Endothelial cell of umbilical vein (primary cell): ENCODE data around the gene BEST2. TPM values are rescaled to one million over a fixed set of nuclear protein-coding genes. Genes with fewer than 3 reads are reported as not detected.

Source experiments
- BruUV-seq: library from RNA; stranded (reverse); fragments of 400-500 nt; replicated peaks from 2 replicates; lab custom pipeline; 2021; lab: Mats Ljungman, UMichigan
- CTCF ChIA-PET: fragments of 300-600, 350-600 bp; sonication (Branson Sonifier 250); formaldehyde crosslinking; loops from one replicate; lab custom pipeline; 2021; ENCODE audit warnings: antibody characterized with exemption, inconsistent platforms; lab: Charles Lee
- POLR2A ChIA-PET: fragments of 300-600, 350-600 bp; sonication (Branson Sonifier 250); formaldehyde crosslinking; loops from one replicate; lab custom pipeline; 2021; ENCODE audit warnings: antibody characterized with exemption, inconsistent platforms; lab: Charles Lee
- DNase-seq: peaks from one replicate; pipeline ENCODE4 v3.0.0-alpha.2; 2011; ENCODE audit warnings: low read depth, low spot score
- FAIRE-seq: peaks from 2 replicates; lab custom pipeline; 2011; peaks lifted over from hg19 to GRCh38; lab: Jason Lieb, UNC
- H2AFZ ChIP-seq: 2 replicates; pipeline ENCODE4 v1.6.0; 2012; ENCODE audit warnings: low read depth, low read length, control low read depth, inconsistent platforms
- H3K27ac ChIP-seq: 2 replicates; pipeline ENCODE4 v1.5.1; 2011; ENCODE audit warnings: low read depth, mild to moderate bottlenecking, control low read depth, low read length, moderate library complexity; ENCODE audit not compliant: insufficient read depth
- H3K27me3 ChIP-seq, 2 experiments: 2 replicates each; pipeline versions ENCODE4 v1.6.0 to v1.6.1; 2011; ENCODE audit warnings: low read length in 2 of 2, mixed read lengths in 1 of 2; ENCODE audit not compliant: control insufficient read depth in 2 of 2, insufficient read depth in 2 of 2
- H3K36me3 ChIP-seq, 2 experiments: 2 replicates in 1 of 2; 3 replicates in 1 of 2; pipeline ENCODE4 v1.5.1; 2011; ENCODE audit warnings: low read length in 2 of 2, mild to moderate bottlenecking in 1 of 2, moderate library complexity in 1 of 2; ENCODE audit not compliant: control insufficient read depth in 2 of 2, insufficient read depth in 2 of 2; ENCODE audit errors: extremely low read depth in 1 of 2
- H3K4me1 ChIP-seq: 3 replicates; pipeline ENCODE4 v1.5.1; 2011; ENCODE audit warnings: mild to moderate bottlenecking, low read length; ENCODE audit not compliant: control insufficient read depth, insufficient read depth; ENCODE audit errors: extremely low read depth
- H3K4me2 ChIP-seq: 2 replicates; pipeline ENCODE4 v1.6.1; 2011; ENCODE audit warnings: low read length, control low read depth, mixed read lengths; ENCODE audit not compliant: insufficient read depth
- H3K4me3 ChIP-seq, 3 experiments: fragments of 200-600 bp in 1 of 3; sonication (generic), shearing (Covaris generic) in 1 of 3; replicated peaks in 1 of 3; 2 replicates each; pipeline ENCODE4 v1.5.1; 2011 to 2016; ENCODE audit warnings: control low read depth in 3 of 3, low read length in 3 of 3, mild to moderate bottlenecking in 2 of 3, inconsistent platforms in 1 of 3, low read depth in 1 of 3, moderate library complexity in 1 of 3; ENCODE audit not compliant: insufficient read depth in 1 of 3
- H3K79me2 ChIP-seq: 2 replicates; pipeline ENCODE4 v1.6.0; 2012; ENCODE audit warnings: low read length, inconsistent platforms; ENCODE audit not compliant: control insufficient read depth, insufficient read depth
- H3K9ac ChIP-seq: replicated peaks from 2 replicates; pipeline ENCODE3; 2011; ENCODE audit warnings: low read length, control low read depth; ENCODE audit not compliant: insufficient read depth; ENCODE audit errors: extremely low read depth
- H3K9me1 ChIP-seq: replicated peaks from 3 replicates; pipeline ENCODE4 v1.6.0; 2011; ENCODE audit warnings: mild to moderate bottlenecking, low read length; ENCODE audit not compliant: control insufficient read depth, insufficient read depth; ENCODE audit errors: extremely low read depth
- H3K9me3 ChIP-seq: replicated peaks from 2 replicates; pipeline ENCODE4 v1.5.1; 2012; ENCODE audit warnings: low read length, inconsistent platforms; ENCODE audit not compliant: control insufficient read depth, insufficient read depth
- H4K20me1 ChIP-seq: replicated peaks from 2 replicates; pipeline ENCODE3; 2011; ENCODE audit warnings: mild to moderate bottlenecking, low read length; ENCODE audit not compliant: control insufficient read depth, insufficient read depth; ENCODE audit errors: extremely low read depth
- EZH2 ChIP-seq: IDR thresholded peaks from 2 replicates; pipeline ENCODE4 v1.6.1; 2012; ENCODE audit warnings: borderline replicate concordance, low read depth, mild to moderate bottlenecking, moderate library complexity, low read length, inconsistent platforms; ENCODE audit not compliant: severe bottlenecking
- FOS ChIP-seq: IDR thresholded peaks from 2 replicates; pipeline ENCODE4 v1.6.1; 2011; ENCODE audit warnings: mild to moderate bottlenecking, low read length, moderate library complexity, borderline replicate concordance; ENCODE audit not compliant: insufficient read depth
- JUN ChIP-seq: IDR thresholded peaks from 2 replicates; pipeline ENCODE4 v1.6.1; 2011; ENCODE audit warnings: borderline replicate concordance, low read depth; ENCODE audit not compliant: insufficient read length, insufficient read depth
- MYC ChIP-seq: IDR thresholded peaks from one replicate; pipeline ENCODE4 v1.6.1; 2011; ENCODE audit warnings: mild to moderate bottlenecking, low read depth, low read length
- POLR2A ChIP-seq: IDR thresholded peaks from 2 replicates; pipeline ENCODE4 v1.6.1; 2012; ENCODE audit warnings: low read depth, mild to moderate bottlenecking, control low read depth, low read length
- POLR2AphosphoS5 ChIP-seq: IDR thresholded peaks from 2 replicates; pipeline ENCODE4 v1.6.1; 2012; ENCODE audit warnings: low read depth, mild to moderate bottlenecking, control low read depth, low read length, moderate library complexity; ENCODE audit not compliant: insufficient read depth
- dilution Hi-C: fragments of 300-500 bp; cut with MboI; formaldehyde crosslinking; loops from one replicate; pipeline ENCODE4 v1.15.0; 2019; ENCODE audit warnings: low sequenced_read_pairs; ENCODE audit not compliant: extremely low pct_ligation_motif_present
- intact Hi-C: fragments of 100-400 bp; cut with micrococcal nuclease; formaldehyde crosslinking; loops from one replicate; pipeline ENCODE4 v1.10.0; 2022
- polyA plus RNA-seq, 4 experiments: library from polyadenylated mRNA; depleted of rRNA in 3 of 4; stranded (reverse) in 3 of 4; unstranded in 1 of 4; fragments of >200 nt; gene quantifications; 2 replicates each; pipeline versions ENCODE4 v1.2.1 to v1.2.3, GENCODE V29; 2011 to 2012; ENCODE audit warnings: missing spikeins in 1 of 4
- total RNA-seq: library from RNA; stranded (reverse); gene quantifications from 2 replicates; pipeline ENCODE4 v1.2.3, GENCODE V29; 2021

Gene BEST2
- total and polyA plus RNA-seq, 2 donors (not counting 3 experiments of a cell fraction or from before 2014, with no cell fraction given): not detected

- peak overlapping the region; percentile 66 for H3K9ac ChIP-seq
- H3K9me1 ChIP-seq: no peaks in the 10 kb centered on the region
- CTCF ChIA-PET: interaction anchor here (0.9 to 4.7 kb wide), 4 partner anchors 11 to 29 kb away, joined by 3 to 48 read pairs (median 8); no protein-coding TSS in a partner anchor
- intact Hi-C loops: loop anchor here (10.0 kb wide), 1 partner anchor 146 kb away; the partner anchor contains the start of genes CALR and FARSA
- dilution Hi-C loops: no loop called here
- H3K79me2 ChIP-seq: peaks cover 14% of the 10 kb centered on the region
- DNase-seq (peak; percentile 28), FAIRE-seq (peak; percentile 60)
- H3K27me3 ChIP-seq: no peaks in the 10 kb centered on the region
- peak overlapping the region; percentile 12 for H2AFZ ChIP-seq
- BruUV-seq: no TSS peak
- no peaks in the 10 kb centered on the region for H3K9me3 ChIP-seq
- POLR2A ChIA-PET: interaction anchor here (1.1 to 1.4 kb wide), 2 partner anchors 11 to 29 kb away, joined by 3 to 4 read pairs; no protein-coding TSS in a partner anchor
- TF ChIP-seq POLR2A: no peak
- TF ChIP-seq EZH2: no peak
- no peak for TF ChIP-seq MYC
- no peak for TF ChIP-seq POLR2AphosphoS5
- no peaks in the 10 kb centered on the region for H3K36me3 ChIP-seq
- H4K20me1 ChIP-seq: no peaks in the 10 kb centered on the region
- peak overlapping the region; percentile 61 for H3K4me2 ChIP-seq
- H3K4me1 ChIP-seq: peaks cover 35% of the 10 kb centered on the region
- peak overlapping the region; percentile 65 for H3K27ac ChIP-seq
- H3K4me3 ChIP-seq: peak overlapping the region in 1 of 3 experiments; percentile 37
Observed at GRCh38 chr19:12789098-12789903, 37.7 kb downstream of the BEST2 start.

DNA sequence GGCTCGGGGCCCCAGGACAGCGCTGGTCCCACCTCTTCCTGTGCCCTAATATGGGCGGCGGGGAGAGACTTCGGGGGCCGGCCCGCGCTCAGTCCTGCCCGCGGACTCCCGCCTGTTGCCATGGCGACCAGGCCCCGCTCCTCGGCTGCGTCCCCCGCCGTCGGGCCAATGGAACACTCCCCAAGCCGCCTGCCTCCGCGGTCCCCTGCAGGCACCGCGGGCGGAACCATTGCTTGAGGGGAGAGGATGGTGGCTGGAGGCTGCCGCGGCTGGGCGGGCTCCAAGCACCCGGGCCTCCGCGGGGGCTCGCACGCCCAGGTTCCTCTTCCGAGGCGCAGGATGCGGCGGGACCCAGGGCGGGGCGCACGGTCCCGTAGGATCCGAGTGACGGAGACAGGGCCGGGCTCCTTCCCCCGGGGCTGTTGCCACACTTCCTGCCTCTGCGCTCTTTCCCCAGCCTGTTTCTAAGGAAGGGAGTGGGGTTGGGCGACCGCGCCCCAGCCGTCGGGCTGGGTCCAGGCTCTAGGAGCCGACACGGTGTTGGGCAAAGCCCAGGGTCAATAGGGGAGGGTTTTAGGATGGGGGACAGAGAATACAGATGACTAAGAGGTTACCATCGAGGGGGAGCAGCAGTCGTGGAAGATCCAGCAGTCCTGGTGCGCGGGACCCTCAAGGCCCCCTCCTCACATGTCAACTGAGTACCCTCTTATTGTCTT lies 38.5 kb downstream of the BEST2 start:
- FAIRE-seq: peak; percentile 88
- intact Hi-C loops (loop anchor here (10.0 kb wide), 1 partner anchor 145 kb away; the partner anchor contains the start of genes CALR and FARSA), dilution Hi-C loops (no loop called here)
- H3K4me3 ChIP-seq: peak overlapping the region; percentile 16 to 44 (median 37)
- peak overlapping the region; percentile 66 for H3K9ac ChIP-seq
- no peaks in the 10 kb centered on the region for H3K9me3 ChIP-seq
- peaks cover 35% of the 10 kb centered on the region for H3K4me1 ChIP-seq
- ChIA-PET POLR2A (interaction anchor here (1.1 to 4.1 kb wide), 3 partner anchors 8 to 30 kb away, joined by 3 to 73 read pairs (median 4); no protein-coding TSS in a partner anchor), CTCF (interaction anchor here (0.9 to 13.8 kb wide), 6 partner anchors 12 to 30 kb away, joined by 3 to 524 read pairs (median 28); partner anchors contain the start of gene HOOK2)
- no TSS peak for BruUV-seq
- TF ChIP-seq POLR2AphosphoS5 (peak; percentile 52), FOS (no peak), JUN (no peak)
- peak overlapping the region; percentile 71 for H2AFZ ChIP-seq
- H4K20me1 ChIP-seq: no peaks in the 10 kb centered on the region
- H3K79me2 ChIP-seq: peaks cover 14% of the 10 kb centered on the region
- peak overlapping the region; percentile 65 for H3K27ac ChIP-seq
- no peaks in the 10 kb centered on the region for H3K36me3 ChIP-seq
- peak; percentile 91 for DNase-seq
- peak overlapping the region; percentile 61 for H3K4me2 ChIP-seq
- H3K27me3 ChIP-seq: no peaks in the 10 kb centered on the region
- no peaks in the 10 kb centered on the region for H3K9me1 ChIP-seq
